HepG2 (cell line): ENCODE results near the gene KCNAB1.

Experiments used
- BHLHE40 ChIP-seq: IDR thresholded peaks from 2 replicates; pipeline ENCODE4 v1.6.1; 2011; ENCODE audit warnings: low read length, improper control_type of control experiment
- GABPA ChIP-seq, 2 experiments: IDR thresholded peaks; 2 replicates each; pipeline ENCODE4 v1.6.1; 2011 to 2016; ENCODE audit warnings: low read depth in 2 of 2, low read length in 1 of 2, missing biosample characterization in 1 of 2, missing genetic modification characterization in 1 of 2
- JUNB ChIP-seq: sonication (generic); formaldehyde crosslinking; IDR thresholded peaks from 2 replicates; pipeline ENCODE4 v1.8.0; 2022; ENCODE audit warnings: missing genetic modification reagents, mild to moderate bottlenecking, borderline replicate concordance
- ZNF10 ChIP-seq: sonication (generic); formaldehyde crosslinking; IDR thresholded peaks from 2 replicates; pipeline ENCODE4 v1.4.0; 2020; ENCODE audit warnings: mild to moderate bottlenecking, low read depth, missing genetic modification reagents, borderline replicate concordance
- ZNF629 ChIP-seq: sonication (generic); formaldehyde crosslinking; conservative IDR thresholded peaks from 2 replicates; pipeline ENCODE4 v1.5.0; 2020; ENCODE audit warnings: missing genetic modification reagents
- TF ChIP-seq, protein P1 (sequence below): sonication (generic); formaldehyde crosslinking; IDR thresholded peaks from 2 replicates; pipeline ENCODE4 v1.4.0; 2020; ENCODE audit warnings: missing genetic modification reagents
- TF ChIP-seq, protein P2 (sequence below): sonication (generic); formaldehyde crosslinking; IDR thresholded peaks from 2 replicates; pipeline ENCODE4 v1.4.0; 2020; ENCODE audit warnings: missing genetic modification reagents
- TF ChIP-seq, protein P3 (sequence below), 2 experiments: IDR thresholded peaks; 2 replicates each; pipeline ENCODE4 v1.6.1; 2011 to 2012; ENCODE audit warnings: low read length in 2 of 2, borderline replicate concordance in 1 of 2, low read depth in 1 of 2, mild to moderate bottlenecking in 1 of 2, moderate library complexity in 1 of 2

DNA sequence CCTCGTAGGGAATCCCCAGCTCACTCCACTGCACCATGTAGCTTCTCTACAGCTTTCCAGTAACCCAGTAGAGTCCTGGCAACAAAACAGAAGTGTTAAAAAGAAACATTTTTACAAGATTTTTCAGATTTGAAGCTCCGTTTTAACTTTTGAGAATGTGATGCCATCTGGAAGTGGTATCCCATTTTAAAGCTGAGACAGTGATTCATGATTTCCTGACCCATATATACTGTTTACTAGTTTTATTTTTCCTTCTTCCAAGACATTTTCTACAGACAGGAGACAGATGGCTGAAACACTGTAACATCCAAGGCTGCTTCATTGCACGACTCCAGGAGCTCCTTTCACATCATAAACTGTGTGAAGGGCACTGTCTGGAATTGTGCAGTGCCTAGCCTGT, 30.3 kb upstream of the KCNAB1 start:
- TF ChIP-seq ZNF629 (no peak), ZNF10 (CRISPR knock-in tag) (no peak), JUNB (no peak), GABPA (IDR thresholded peaks at IDR 0.05; ENCODE audit: low read depth, low read length) (no peak), GABPA (CRISPR knock-in tag; IDR thresholded peaks at IDR 0.05; ENCODE audit: low read depth) (no peak), BHLHE40 (no peak)
- TF ChIP-seq, protein P1, sequence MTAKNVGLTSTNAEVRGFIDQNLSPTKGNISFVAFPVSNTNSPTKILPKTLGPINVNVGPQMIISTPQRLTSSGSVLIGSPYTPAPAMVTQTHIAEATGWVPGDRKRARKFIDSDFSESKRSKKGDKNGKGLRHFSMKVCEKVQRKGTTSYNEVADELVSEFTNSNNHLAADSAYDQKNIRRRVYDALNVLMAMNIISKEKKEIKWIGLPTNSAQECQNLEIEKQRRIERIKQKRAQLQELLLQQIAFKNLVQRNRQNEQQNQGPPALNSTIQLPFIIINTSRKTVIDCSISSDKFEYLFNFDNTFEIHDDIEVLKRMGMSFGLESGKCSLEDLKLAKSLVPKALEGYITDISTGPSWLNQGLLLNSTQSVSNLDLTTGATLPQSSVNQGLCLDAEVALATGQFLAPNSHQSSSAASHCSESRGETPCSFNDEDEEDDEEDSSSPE (CRISPR knock-in tag) = no peak
- TF ChIP-seq, protein P2, sequence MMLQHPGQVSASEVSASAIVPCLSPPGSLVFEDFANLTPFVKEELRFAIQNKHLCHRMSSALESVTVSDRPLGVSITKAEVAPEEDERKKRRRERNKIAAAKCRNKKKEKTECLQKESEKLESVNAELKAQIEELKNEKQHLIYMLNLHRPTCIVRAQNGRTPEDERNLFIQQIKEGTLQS (CRISPR knock-in tag) = no peak
- TF ChIP-seq, protein P3, sequence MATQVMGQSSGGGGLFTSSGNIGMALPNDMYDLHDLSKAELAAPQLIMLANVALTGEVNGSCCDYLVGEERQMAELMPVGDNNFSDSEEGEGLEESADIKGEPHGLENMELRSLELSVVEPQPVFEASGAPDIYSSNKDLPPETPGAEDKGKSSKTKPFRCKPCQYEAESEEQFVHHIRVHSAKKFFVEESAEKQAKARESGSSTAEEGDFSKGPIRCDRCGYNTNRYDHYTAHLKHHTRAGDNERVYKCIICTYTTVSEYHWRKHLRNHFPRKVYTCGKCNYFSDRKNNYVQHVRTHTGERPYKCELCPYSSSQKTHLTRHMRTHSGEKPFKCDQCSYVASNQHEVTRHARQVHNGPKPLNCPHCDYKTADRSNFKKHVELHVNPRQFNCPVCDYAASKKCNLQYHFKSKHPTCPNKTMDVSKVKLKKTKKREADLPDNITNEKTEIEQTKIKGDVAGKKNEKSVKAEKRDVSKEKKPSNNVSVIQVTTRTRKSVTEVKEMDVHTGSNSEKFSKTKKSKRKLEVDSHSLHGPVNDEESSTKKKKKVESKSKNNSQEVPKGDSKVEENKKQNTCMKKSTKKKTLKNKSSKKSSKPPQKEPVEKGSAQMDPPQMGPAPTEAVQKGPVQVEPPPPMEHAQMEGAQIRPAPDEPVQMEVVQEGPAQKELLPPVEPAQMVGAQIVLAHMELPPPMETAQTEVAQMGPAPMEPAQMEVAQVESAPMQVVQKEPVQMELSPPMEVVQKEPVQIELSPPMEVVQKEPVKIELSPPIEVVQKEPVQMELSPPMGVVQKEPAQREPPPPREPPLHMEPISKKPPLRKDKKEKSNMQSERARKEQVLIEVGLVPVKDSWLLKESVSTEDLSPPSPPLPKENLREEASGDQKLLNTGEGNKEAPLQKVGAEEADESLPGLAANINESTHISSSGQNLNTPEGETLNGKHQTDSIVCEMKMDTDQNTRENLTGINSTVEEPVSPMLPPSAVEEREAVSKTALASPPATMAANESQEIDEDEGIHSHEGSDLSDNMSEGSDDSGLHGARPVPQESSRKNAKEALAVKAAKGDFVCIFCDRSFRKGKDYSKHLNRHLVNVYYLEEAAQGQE (IDR thresholded peaks at IDR 0.05; ENCODE audit: borderline replicate concordance in 1 of 2, low read depth in 1 of 2, low read length in 2 of 2) = no peak
